Kidney (tissue), 14 donors: ENCODE measurements around the gene CYB5R3. TPM values are rescaled to one million over a fixed set of nuclear protein-coding genes. Genes with fewer than 3 reads are reported as not detected.

Source experiments
- DNase-seq, 5 donors: peaks; one replicate each; pipeline ENCODE4 v3.0.0-alpha.2; 2013 to 2020
- FAIRE-seq: peaks from 2 replicates; lab custom pipeline; 2012; peaks lifted over from hg19 to GRCh38; lab: Jason Lieb, UNC
- H3K27ac ChIP-seq, 2 donors: one replicate each; pipeline ENCODE4 v1.7.0; 2013; ENCODE audit warnings: low read depth in 2 of 2, low read length in 2 of 2, inconsistent platforms in 1 of 2
- H3K27me3 ChIP-seq: one replicate; pipeline ENCODE4 v1.7.1; 2013; ENCODE audit warnings: low read length, inconsistent platforms; ENCODE audit not compliant: control insufficient read depth, insufficient read depth
- H3K36me3 ChIP-seq, 3 donors: one replicate each; pipeline versions ENCODE4 v1.7.0 to v1.7.1; 2013; ENCODE audit warnings: low read length in 3 of 3, control low read depth in 1 of 3, inconsistent platforms in 1 of 3; ENCODE audit not compliant: insufficient read depth in 3 of 3, control insufficient read depth in 2 of 3
- H3K4me1 ChIP-seq, 3 donors: one replicate each; pipeline versions ENCODE4 v1.7.0 to v1.7.1; 2013; ENCODE audit warnings: low read length in 3 of 3, inconsistent platforms in 1 of 3, low read depth in 1 of 3; ENCODE audit not compliant: control insufficient read depth in 2 of 3, insufficient read depth in 2 of 3
- H3K4me3 ChIP-seq, 3 donors: one replicate each; pipeline versions ENCODE4 v1.7.0 to v1.8.1; 2013; ENCODE audit warnings: low read length in 3 of 3, control low read depth in 1 of 3, inconsistent platforms in 1 of 3
- H3K9ac ChIP-seq, 3 donors: one replicate each; pipeline versions ENCODE4 v1.7.0 to v1.7.1; 2013; ENCODE audit warnings: low read length in 3 of 3, control low read depth in 1 of 3, inconsistent platforms in 1 of 3
- H3K9me3 ChIP-seq, 3 donors: one replicate each; pipeline versions ENCODE4 v1.7.0 to v1.7.1; 2013; ENCODE audit warnings: low read length in 3 of 3, control low read depth in 1 of 3, inconsistent platforms in 1 of 3; ENCODE audit not compliant: control insufficient read depth in 2 of 3, insufficient read depth in 1 of 3
- intact Hi-C: fragments of 100-400 bp; cut with DNase I; formaldehyde crosslinking; loops from one replicate; pipeline ENCODE4 v1.11.1; 2022
- polyA plus RNA-seq: library from polyadenylated mRNA; stranded (reverse); fragments of 350-450 nt; fragmentation: Illumina TruSeq; extraction: RNeasy Lipid Tissue Mini Kit (QIAGEN cat#74804); gene quantifications from one replicate; pipeline ENCODE4 v1.2.3, GENCODE V29; 2014; ENCODE audit warnings: low read depth, low replicate concordance; ENCODE audit not compliant: insufficient read depth
- total RNA-seq: library from RNA; stranded (reverse); fragmentation: NEBNext Ultra II Directional; extraction: Animal tissue kit (Norgen Biotek cat#: 25700); gene quantifications from one replicate; pipeline ENCODE4 v1.2.1, GENCODE V29; 2021
- TF ChIP-seq, protein P1 (sequence below): IDR thresholded peaks from 3 replicates; pipeline ENCODE4 v1.5.1; 2012; ENCODE audit warnings: mild to moderate bottlenecking, moderate library complexity, borderline replicate concordance; ENCODE audit not compliant: insufficient read depth; ENCODE audit errors: extremely low read depth
- donor health status: control.
- donor health status: control.
- donor health status: control.
- donor health status: control.
- donor health status: control.
- donor health status: DM: yes; HTN: yes; CAD: no.
- donor health status: Normal renal cell carcinoma (clear cell type).

CYB5R3 gene
- total and polyA plus RNA-seq, 2 donors from 2014 or later, result 287 to 426 TPM

DNA sequence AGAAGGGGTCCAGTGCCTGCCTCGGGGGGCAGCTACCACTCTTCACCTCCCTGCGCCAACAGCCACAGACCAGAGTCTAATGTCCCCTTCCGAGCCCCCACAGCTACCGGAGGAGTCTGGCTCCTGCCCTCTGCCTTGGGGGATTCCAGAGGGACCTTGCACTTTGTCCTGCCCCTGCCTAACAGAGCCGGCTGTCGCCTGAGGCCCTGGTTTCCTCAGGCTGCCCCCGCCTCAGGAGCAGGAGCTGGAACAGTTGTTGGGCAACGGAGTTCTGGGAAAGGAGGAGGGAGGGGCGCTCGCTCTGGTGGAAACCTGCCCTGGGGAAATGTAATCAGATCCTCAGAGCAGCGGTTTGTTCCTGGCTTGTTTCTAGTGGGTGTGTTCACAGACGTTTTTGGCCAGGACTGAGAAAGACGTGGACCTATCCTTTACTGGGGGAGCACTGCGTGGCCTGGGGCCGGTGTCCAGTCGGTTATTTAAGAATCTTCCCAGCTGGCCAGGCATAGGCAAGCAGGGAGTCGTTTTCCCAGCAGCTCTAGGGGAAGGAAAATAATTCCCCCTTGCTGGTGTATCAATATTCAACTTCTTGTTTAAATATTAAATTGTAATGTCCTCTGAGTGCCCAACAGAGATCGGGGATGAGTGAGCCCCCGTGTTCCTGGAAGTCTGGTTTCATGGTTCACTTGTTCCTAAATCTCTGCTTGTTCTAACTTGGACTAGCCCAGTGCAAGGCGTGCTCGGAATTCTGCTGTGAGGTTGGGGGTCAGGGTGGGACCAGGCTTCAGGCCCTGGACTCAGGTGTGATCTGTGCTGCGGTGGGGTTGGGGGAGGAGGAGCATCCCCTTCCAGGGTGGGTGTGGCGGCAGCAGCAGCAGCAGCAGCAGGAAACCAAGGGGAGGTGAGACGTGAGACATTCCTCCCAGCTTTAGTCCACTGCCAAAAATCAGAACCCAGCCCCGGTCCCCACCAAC is 39.3 kb upstream of the CYB5R3 start:
- H3K36me3 ChIP-seq, result peaks cover 0 to 5% (median 0%) of the 10 kb centered on the region in 3 donors
- no peaks in the 10 kb centered on the region for H3K9me3 ChIP-seq
- H3K4me3 ChIP-seq, result peak overlapping the region in 1 of 3 donors; percentile 38
- H3K27me3 ChIP-seq, result no peaks in the 10 kb centered on the region
- intact Hi-C loops, result no loop called here
- peak overlapping the region in 2 of 3 donors; percentile 41 to 63 for H3K9ac ChIP-seq
- TF ChIP-seq, protein P1, sequence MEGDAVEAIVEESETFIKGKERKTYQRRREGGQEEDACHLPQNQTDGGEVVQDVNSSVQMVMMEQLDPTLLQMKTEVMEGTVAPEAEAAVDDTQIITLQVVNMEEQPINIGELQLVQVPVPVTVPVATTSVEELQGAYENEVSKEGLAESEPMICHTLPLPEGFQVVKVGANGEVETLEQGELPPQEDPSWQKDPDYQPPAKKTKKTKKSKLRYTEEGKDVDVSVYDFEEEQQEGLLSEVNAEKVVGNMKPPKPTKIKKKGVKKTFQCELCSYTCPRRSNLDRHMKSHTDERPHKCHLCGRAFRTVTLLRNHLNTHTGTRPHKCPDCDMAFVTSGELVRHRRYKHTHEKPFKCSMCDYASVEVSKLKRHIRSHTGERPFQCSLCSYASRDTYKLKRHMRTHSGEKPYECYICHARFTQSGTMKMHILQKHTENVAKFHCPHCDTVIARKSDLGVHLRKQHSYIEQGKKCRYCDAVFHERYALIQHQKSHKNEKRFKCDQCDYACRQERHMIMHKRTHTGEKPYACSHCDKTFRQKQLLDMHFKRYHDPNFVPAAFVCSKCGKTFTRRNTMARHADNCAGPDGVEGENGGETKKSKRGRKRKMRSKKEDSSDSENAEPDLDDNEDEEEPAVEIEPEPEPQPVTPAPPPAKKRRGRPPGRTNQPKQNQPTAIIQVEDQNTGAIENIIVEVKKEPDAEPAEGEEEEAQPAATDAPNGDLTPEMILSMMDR, result no peak
- peak overlapping the region; percentile 89 to 97 for H3K27ac ChIP-seq
- peak; percentile 93 to 98 (median 97) for DNase-seq
- peak; percentile 90 for FAIRE-seq
- H3K4me1 ChIP-seq, result peaks cover 0 to 51% (median 39%) of the 10 kb centered on the region in 3 donors

DNA sequence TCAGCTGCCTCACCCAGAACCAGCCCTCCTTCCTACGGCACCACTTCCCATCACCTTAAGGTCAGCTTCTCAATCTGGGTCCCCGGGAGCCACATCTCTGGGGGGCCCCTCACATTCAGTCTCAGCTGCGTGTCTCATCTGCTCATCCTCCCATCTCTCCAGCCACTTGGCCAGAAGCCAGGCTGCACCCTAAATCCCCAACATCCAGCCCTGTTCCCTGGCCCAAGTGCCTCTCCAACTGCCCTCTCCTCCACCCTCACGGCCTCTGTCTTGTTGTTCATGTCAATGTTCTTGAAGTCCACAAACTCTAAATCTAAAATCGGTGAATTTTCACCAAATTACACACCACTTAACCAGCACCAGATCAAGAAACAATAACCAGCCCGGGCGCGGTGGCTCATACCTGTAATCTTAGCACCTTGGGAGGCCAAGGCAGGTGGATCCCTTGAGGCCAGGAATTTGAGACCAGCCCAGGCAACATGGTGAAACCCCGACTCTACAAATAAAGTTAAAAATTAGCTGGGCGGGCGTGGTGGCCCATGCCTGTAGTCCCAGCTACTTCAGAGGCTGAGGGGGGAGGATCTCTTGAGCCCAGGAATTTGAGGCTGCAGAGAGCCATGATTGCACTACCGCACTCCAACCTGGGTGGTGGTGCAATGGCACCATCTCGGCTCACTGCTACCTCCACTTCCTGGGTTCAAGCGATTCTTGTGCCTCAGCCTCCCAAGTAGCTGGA is 37.7 kb upstream of the CYB5R3 start:
- H3K9me3 ChIP-seq, result no peaks in the 10 kb centered on the region
- H3K27me3 ChIP-seq, result no peaks in the 10 kb centered on the region
- no peak overlapping the region for H3K4me3 ChIP-seq
- no peak overlapping the region for H3K9ac ChIP-seq
- peak in 1 of 5 donors; percentile 79 for DNase-seq
- intact Hi-C loops, result no loop called here
- TF ChIP-seq, protein P1, result no peak
- no peak for FAIRE-seq
- H3K36me3 ChIP-seq, result no peaks in the 10 kb centered on the region
- H3K27ac ChIP-seq, result peak overlapping the region; percentile 83 to 89
- H3K4me1 ChIP-seq, result peaks cover 0 to 58% (median 48%) of the 10 kb centered on the region in 3 donors

DNA sequence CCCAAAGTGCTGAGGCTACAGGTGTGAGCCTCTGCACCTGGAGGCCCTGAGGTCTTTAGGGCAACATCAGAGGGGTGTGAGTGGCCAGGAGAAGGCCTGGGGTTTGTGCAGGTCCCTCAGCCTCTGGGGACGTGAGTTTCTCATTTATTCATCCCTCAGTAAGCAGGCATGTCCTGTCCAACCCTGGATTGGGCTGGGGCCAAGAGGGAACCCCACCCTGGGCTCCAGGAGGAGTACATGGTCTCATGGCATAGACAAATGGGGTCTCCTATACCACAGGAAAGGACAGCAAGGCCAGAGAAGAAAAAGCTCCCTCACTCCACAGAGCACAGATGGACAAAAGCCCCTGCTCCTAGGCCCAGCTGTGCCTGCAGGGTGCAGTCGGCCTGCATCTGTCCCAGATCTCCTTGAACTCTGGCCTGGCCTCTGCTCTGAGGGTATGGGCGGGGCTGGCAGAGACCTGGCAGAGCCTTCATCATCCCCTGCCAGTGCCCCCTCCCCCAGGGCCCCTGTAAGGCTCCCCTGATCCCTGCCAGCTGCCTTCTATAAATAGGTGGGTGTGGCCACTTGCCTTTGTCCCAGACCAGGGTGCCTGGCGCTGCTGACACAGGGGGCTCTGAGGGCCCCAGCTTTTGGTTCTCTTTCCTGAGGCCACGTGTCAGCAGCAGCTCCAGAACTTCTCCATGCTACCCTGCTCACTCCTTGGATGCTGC is 36.9 kb upstream of the CYB5R3 start:
- no peaks in the 10 kb centered on the region for H3K27me3 ChIP-seq
- H3K36me3 ChIP-seq, result no peaks in the 10 kb centered on the region
- H3K9me3 ChIP-seq, result no peaks in the 10 kb centered on the region
- H3K27ac ChIP-seq, result peak overlapping the region; percentile 83 to 89
- intact Hi-C loops, result no loop called here
- peak in 2 of 5 donors; percentile 44 to 90 for DNase-seq
- no peak overlapping the region for H3K4me3 ChIP-seq
- peaks cover 0 to 58% (median 48%) of the 10 kb centered on the region in 3 donors for H3K4me1 ChIP-seq
- H3K9ac ChIP-seq, result peak overlapping the region in 1 of 3 donors; percentile 26
- no peak for FAIRE-seq
- TF ChIP-seq, protein P1, result peak; percentile 12
